Parathyroid adenoma (tissue), 2 donors: ENCODE measurements around the gene TMEM161A.

Experiments used
- H2AFZ ChIP-seq: fragments of 300-600 bp; sonication (generic); one replicate; pipeline ENCODE4 v1.7.0; 2017; ENCODE audit warnings: antibody characterized with exemption, mild to moderate bottlenecking
- H3K27ac ChIP-seq: fragments of 300-600 bp; sonication (generic); one replicate; pipeline ENCODE4 v1.7.0; 2017
- H3K27me3 ChIP-seq: fragments of 300-600 bp; sonication (generic); one replicate; pipeline ENCODE4 v1.7.0; 2017; ENCODE audit warnings: low read length; ENCODE audit not compliant: control insufficient read depth, insufficient read depth
- H3K36me3 ChIP-seq: fragments of 300-600 bp; sonication (generic); one replicate; pipeline ENCODE4 v1.7.0; 2017; ENCODE audit warnings: low read length; ENCODE audit not compliant: control insufficient read depth, insufficient read depth
- H3K4me1 ChIP-seq: fragments of 300-600 bp; sonication (generic); one replicate; pipeline ENCODE4 v1.7.0; 2017; ENCODE audit warnings: control low read depth
- H3K4me2 ChIP-seq: fragments of 300-600 bp; sonication (generic); one replicate; pipeline ENCODE4 v1.7.0; 2017; ENCODE audit warnings: low read length
- H3K4me3 ChIP-seq: fragments of 300-600 bp; sonication (generic); one replicate; pipeline ENCODE4 v1.7.0; 2017; ENCODE audit warnings: low read depth, low read length
- H3K79me2 ChIP-seq: fragments of 300-600 bp; sonication (generic); one replicate; pipeline ENCODE4 v1.7.0; 2017; ENCODE audit warnings: control low read depth
- H3K9ac ChIP-seq: fragments of 300-600 bp; sonication (generic); one replicate; pipeline ENCODE4 v1.7.0; 2017; ENCODE audit warnings: mild to moderate bottlenecking
- H3K9me3 ChIP-seq: fragments of 300-600 bp; sonication (generic); one replicate; pipeline ENCODE4 v1.7.0; 2017; ENCODE audit warnings: low read length; ENCODE audit not compliant: control insufficient read depth
- TF ChIP-seq, protein P1 (sequence below): fragments of 300-600 bp; sonication (generic); IDR thresholded peaks from one replicate; pipeline ENCODE4 v1.7.0; 2017; ENCODE audit warnings: antibody characterized with exemption, mild to moderate bottlenecking
- donor health status: primary hyperparathyroidism.

TMEM161A gene

DNA sequence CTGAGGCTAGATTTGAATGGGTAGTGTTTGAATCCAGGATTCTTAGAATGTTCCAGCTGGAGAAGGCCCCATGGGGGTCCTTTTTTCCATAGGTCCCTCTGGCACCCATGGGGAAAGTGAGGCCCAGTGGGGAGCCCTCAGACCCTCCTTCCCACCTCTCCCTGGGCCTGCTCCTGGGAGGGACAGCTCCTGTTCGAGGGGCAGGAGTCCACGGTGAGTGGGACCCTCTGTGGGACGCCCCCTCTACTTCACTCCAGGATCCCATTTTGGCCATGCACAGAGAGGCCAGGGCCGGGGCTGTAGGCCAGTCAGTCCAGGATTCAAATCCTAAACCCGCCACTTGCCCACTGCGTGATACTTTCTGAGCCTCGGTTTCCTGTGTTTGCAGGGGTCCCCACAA is 24.2 kb upstream of the TMEM161A start:
- Histone ChIP-seq H3K27ac (no peak overlapping the region), H3K27me3 (no peaks in the 10 kb centered on the region), H3K79me2 (no peaks in the 10 kb centered on the region), H3K4me1 (no peaks in the 10 kb centered on the region), H3K9ac (no peak overlapping the region), H3K36me3 (no peaks in the 10 kb centered on the region), H3K4me3 (no peak overlapping the region), H3K9me3 (no peaks in the 10 kb centered on the region), H2AFZ (no peak overlapping the region), H3K4me2 (no peak overlapping the region)
- TF ChIP-seq, protein P1, sequence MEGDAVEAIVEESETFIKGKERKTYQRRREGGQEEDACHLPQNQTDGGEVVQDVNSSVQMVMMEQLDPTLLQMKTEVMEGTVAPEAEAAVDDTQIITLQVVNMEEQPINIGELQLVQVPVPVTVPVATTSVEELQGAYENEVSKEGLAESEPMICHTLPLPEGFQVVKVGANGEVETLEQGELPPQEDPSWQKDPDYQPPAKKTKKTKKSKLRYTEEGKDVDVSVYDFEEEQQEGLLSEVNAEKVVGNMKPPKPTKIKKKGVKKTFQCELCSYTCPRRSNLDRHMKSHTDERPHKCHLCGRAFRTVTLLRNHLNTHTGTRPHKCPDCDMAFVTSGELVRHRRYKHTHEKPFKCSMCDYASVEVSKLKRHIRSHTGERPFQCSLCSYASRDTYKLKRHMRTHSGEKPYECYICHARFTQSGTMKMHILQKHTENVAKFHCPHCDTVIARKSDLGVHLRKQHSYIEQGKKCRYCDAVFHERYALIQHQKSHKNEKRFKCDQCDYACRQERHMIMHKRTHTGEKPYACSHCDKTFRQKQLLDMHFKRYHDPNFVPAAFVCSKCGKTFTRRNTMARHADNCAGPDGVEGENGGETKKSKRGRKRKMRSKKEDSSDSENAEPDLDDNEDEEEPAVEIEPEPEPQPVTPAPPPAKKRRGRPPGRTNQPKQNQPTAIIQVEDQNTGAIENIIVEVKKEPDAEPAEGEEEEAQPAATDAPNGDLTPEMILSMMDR = no peak

DNA sequence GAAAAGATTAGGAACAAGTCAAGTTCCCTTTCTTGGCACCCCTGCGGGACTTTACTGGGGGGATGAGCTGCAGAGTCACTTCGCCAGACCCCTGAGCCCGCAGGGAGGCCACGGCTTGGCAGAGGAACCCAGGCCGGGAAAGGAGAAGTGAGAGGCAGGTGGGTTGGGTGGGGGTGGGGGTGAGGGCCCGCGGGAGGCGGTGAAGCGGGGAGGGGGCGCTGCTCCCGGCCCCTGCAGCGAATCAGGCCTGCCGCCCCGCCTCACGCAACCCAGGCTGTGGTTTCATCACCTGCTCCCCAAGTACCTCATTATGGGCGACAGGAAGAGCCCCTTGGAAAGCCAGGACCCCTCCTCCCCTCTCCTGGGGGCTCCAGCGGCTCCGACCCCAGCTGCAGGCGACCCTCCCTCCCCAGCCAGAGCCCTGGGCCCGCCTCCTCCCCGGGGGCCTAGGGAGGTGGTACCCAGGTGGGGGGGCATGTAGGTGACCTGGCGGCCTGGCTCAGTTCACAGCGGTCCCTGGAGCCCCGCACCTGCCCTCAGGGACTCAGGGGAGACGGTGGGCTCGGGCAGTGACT is 22.3 kb upstream of the TMEM161A start:
- TF ChIP-seq, protein P1 = no peak
- H3K4me1 ChIP-seq = no peaks in the 10 kb centered on the region
- no peaks in the 10 kb centered on the region for H3K79me2 ChIP-seq
- H3K9me3 ChIP-seq = no peaks in the 10 kb centered on the region
- no peaks in the 10 kb centered on the region for H3K36me3 ChIP-seq
- H3K4me3 ChIP-seq = no peak overlapping the region
- no peak overlapping the region for H3K27ac ChIP-seq
- H3K4me2 ChIP-seq = no peak overlapping the region
- H2AFZ ChIP-seq = no peak overlapping the region
- no peak overlapping the region for H3K9ac ChIP-seq
- H3K27me3 ChIP-seq = no peaks in the 10 kb centered on the region

DNA sequence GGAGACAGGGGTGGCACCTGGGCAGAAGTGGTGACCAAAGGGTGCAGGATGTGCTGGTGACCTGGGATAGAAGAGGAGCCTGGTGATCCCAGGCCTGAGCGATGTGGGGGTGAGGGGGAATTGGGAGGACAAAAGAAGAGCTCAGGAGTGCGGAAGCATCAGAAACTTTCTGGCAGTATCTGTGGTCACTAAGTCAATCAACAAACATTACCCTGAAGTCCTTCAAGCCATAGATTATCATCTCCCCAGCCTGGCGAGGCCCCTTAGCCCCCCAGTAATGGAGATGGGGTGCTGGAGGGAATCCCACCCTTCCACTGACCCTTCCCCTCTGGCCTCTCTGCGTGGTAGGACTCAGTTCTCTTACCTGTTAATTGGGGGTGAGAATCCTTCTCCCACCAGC is 21.3 kb upstream of the TMEM161A start:
- Histone ChIP-seq H3K9me3 (no peaks in the 10 kb centered on the region), H3K4me2 (no peak overlapping the region), H3K27ac (no peak overlapping the region), H3K27me3 (no peaks in the 10 kb centered on the region), H3K36me3 (no peaks in the 10 kb centered on the region), H3K4me1 (no peaks in the 10 kb centered on the region), H2AFZ (no peak overlapping the region), H3K4me3 (no peak overlapping the region), H3K9ac (no peak overlapping the region), H3K79me2 (no peaks in the 10 kb centered on the region)
- TF ChIP-seq, protein P1 = no peak

DNA sequence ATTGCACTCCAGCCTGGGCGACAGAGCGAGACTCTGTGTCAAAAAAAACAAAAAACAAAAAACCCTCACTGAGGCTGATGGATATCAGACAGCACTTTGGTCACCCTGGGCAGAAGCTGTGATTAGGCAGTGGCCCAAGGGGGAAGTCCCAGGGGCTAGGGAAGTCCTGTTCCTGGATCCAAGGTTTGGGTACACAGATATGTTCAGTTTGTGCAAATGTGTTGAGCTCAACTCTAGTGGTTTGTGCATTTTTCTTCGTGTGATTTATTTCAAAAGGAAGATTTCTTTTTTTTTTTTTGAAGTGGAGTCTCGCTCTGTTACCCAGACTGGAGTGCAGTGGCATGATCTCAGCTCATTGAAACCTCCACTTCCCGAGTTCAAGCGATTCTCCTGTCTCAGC is 19.5 kb upstream of the TMEM161A start:
- no peaks in the 10 kb centered on the region for H3K9me3 ChIP-seq
- no peaks in the 10 kb centered on the region for H3K36me3 ChIP-seq
- H3K79me2 ChIP-seq = no peaks in the 10 kb centered on the region
- H3K4me1 ChIP-seq = no peaks in the 10 kb centered on the region
- no peak overlapping the region for H3K9ac ChIP-seq
- H3K4me3 ChIP-seq = no peak overlapping the region
- H3K27ac ChIP-seq = no peak overlapping the region
- no peak overlapping the region for H2AFZ ChIP-seq
- H3K27me3 ChIP-seq = no peaks in the 10 kb centered on the region
- TF ChIP-seq, protein P1 = no peak
- no peak overlapping the region for H3K4me2 ChIP-seq

DNA sequence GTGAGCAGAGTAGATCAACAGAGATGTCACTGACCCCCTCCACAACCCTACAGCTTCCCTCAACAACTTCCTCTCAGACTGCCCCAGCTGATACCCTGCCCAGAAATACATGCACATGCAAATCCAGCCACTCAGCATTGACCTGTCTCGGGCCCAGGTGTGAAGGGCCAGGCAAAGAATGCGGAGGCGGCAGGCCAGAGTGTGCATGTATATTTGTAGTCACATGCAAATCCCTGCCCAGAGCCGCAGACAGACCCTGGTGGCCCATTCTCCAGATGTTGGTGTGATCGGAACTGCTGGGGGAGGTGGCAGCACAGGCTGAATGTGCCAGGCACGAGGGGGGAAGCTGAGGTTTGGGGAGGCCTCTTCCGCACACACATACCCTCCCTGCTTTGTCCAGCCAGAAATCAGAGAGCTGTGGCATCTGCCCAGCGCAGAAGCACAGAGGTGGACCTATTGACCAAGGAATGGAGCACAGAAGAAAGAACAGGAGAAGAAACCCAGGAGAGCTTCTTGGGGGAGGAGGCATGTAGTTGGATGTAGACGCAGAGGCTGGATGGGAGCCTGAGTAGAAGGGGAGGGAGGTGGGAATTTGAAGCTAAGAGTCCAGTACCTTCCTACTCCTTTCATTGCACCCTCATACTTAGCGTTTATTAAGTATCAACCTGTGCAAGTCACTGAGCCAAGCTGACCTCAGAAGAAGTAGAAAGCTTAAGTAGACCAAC is 17.4 kb upstream of the TMEM161A start:
- Histone ChIP-seq H3K79me2 (no peaks in the 10 kb centered on the region), H3K4me2 (no peak overlapping the region), H3K9ac (no peak overlapping the region), H2AFZ (no peak overlapping the region), H3K36me3 (no peaks in the 10 kb centered on the region), H3K4me1 (no peaks in the 10 kb centered on the region), H3K27me3 (no peaks in the 10 kb centered on the region), H3K4me3 (no peak overlapping the region), H3K9me3 (no peaks in the 10 kb centered on the region), H3K27ac (no peak overlapping the region)
- TF ChIP-seq, protein P1 = no peak
